K562 (cell line): Measurements from ENCODE around the gene CHRNB4. TPM values are rescaled to one million over a fixed set of nuclear protein-coding genes. Genes with fewer than 3 reads are reported as not detected.

Experiments used
- ATAC-seq: fragments of 200-7000 bp; cut with Tn5 transposase; 3 replicates; pipeline ENCODE4 v1.9.1; 2020; ENCODE audit warnings: moderate library complexity
- BruUV-seq: library from RNA; stranded (reverse); fragments of 400-500 nt; replicated peaks from 2 replicates; lab custom pipeline; 2021; lab: Mats Ljungman, UMichigan
- CTCF ChIA-PET: fragments of 300-600 bp; formaldehyde crosslinking; extraction: SDS; loops from one replicate; lab custom pipeline; 2021; ENCODE audit warnings: low intra/inter-chr PET ratio; lab: Yijun Ruan, JAX
- POLR2A ChIA-PET: fragments of 300-600, 350-650 bp; sonication (Branson Sonifier 250); formaldehyde crosslinking; extraction: SDS; loops from one replicate; lab custom pipeline; 2021; ENCODE audit warnings: antibody characterized with exemption, inconsistent platforms; lab: Yijun Ruan, JAX
- DNase-seq, 4 experiments: peaks; one replicate each; pipeline versions ENCODE4 v3.0.0 to v3.0.0-alpha.2; 2011 to 2018; ENCODE audit warnings: low spot score in 3 of 4, mixed read lengths in 3 of 4; ENCODE audit errors: extremely low read depth in 1 of 4
- FAIRE-seq: peaks from 2 replicates; lab custom pipeline; 2011; peaks lifted over from hg19 to GRCh38; lab: Jason Lieb, UNC
- H2AFZ ChIP-seq: 2 replicates; pipeline ENCODE4 v1.6.0; 2011; ENCODE audit warnings: low read depth, low read length, control low read depth, inconsistent platforms
- H3K27ac ChIP-seq: fragments of 200-600 bp; 3 replicates; pipeline ENCODE4 v1.8.0; 2011; ENCODE audit warnings: low read depth, mild to moderate bottlenecking, control low read depth, inconsistent platforms, low read length, moderate library complexity, mixed read lengths; ENCODE audit errors: extremely low read depth
- H3K27me3 ChIP-seq, 2 experiments: fragments of 300-600 bp in 1 of 2; 2 replicates in 1 of 2; 3 replicates in 1 of 2; pipeline versions ENCODE4 v1.6.0 to v1.8.0; 2011; ENCODE audit warnings: inconsistent platforms in 2 of 2, low read length in 2 of 2, mild to moderate bottlenecking in 1 of 2, mixed read lengths in 1 of 2, moderate library complexity in 1 of 2; ENCODE audit not compliant: control insufficient read depth in 2 of 2, insufficient read depth in 2 of 2
- H3K36me3 ChIP-seq: fragments of 300-600 bp; 3 replicates; pipeline ENCODE4 v1.8.0; 2011; ENCODE audit warnings: mild to moderate bottlenecking, low read length, inconsistent platforms; ENCODE audit not compliant: control insufficient read depth, insufficient read depth
- H3K4me1 ChIP-seq, 2 experiments: fragments of 200-600 bp in 1 of 2; replicated peaks in 1 of 2; 2 replicates in 1 of 2; 3 replicates in 1 of 2; pipeline versions ENCODE4 v1.5.1 to v1.8.0; 2011; ENCODE audit warnings: inconsistent platforms in 2 of 2, low read length in 2 of 2, mild to moderate bottlenecking in 1 of 2, mixed read lengths in 1 of 2, moderate library complexity in 1 of 2; ENCODE audit not compliant: control insufficient read depth in 2 of 2, insufficient read depth in 2 of 2
- H3K4me2 ChIP-seq: 2 replicates; pipeline ENCODE4 v1.6.1; 2011; ENCODE audit warnings: low read length, control low read depth, inconsistent platforms, mixed read lengths; ENCODE audit not compliant: insufficient read depth
- H3K4me3 ChIP-seq: fragments of 200-600 bp; sonication (generic), shearing (Covaris generic); 2 replicates; pipeline ENCODE4 v1.5.1; 2016; ENCODE audit warnings: control low read depth, inconsistent platforms
- H3K79me2 ChIP-seq: fragments of 200-600 bp; 3 replicates; pipeline ENCODE4 v1.8.0; 2011; ENCODE audit warnings: low read length, inconsistent platforms; ENCODE audit not compliant: control insufficient read depth, insufficient read depth
- H3K9ac ChIP-seq, 2 experiments: 2 replicates each; pipeline versions ENCODE4 v1.6.0 to v1.6.1; 2011; ENCODE audit warnings: low read depth in 2 of 2, low read length in 2 of 2, control low read depth in 1 of 2, inconsistent platforms in 1 of 2, mild to moderate bottlenecking in 1 of 2, mixed read lengths in 1 of 2; ENCODE audit not compliant: insufficient read depth in 1 of 2
- H3K9me1 ChIP-seq: one replicate; pipeline ENCODE4 v1.6.0; 2011; ENCODE audit warnings: inconsistent platforms, mild to moderate bottlenecking, low read length, moderate library complexity; ENCODE audit not compliant: control insufficient read depth, insufficient read depth
- H3K9me3 ChIP-seq: replicated peaks from 2 replicates; pipeline ENCODE4 v1.5.1; 2011; ENCODE audit warnings: low read depth, low read length, inconsistent platforms; ENCODE audit not compliant: control insufficient read depth, insufficient read depth
- H4K20me1 ChIP-seq: replicated peaks from 2 replicates; pipeline ENCODE4 v1.6.1; 2011; ENCODE audit warnings: low read length, inconsistent platforms, mixed read lengths; ENCODE audit not compliant: control insufficient read depth, insufficient read depth
- CBX2 ChIP-seq: fragments of 200-600 bp; sonication (generic); IDR thresholded peaks from one replicate; pipeline ENCODE4 v1.6.1; 2012; ENCODE audit warnings: mild to moderate bottlenecking, low read length, inconsistent platforms; ENCODE audit not compliant: insufficient read depth, poor library complexity, severe bottlenecking
- CREBBP ChIP-seq: IDR thresholded peaks from one replicate; pipeline ENCODE4 v1.6.1; 2012; ENCODE audit warnings: low read depth, mild to moderate bottlenecking, control low read depth, inconsistent platforms, low read length
- EZH2 ChIP-seq: IDR thresholded peaks from 2 replicates; pipeline ENCODE4 v1.6.1; 2012; ENCODE audit warnings: low read depth, mild to moderate bottlenecking, inconsistent platforms, low read length, borderline replicate concordance
- FOXA3 ChIP-seq, 2 experiments: fragments of 450-650 bp in 1 of 2; sonication (generic) in 1 of 2; formaldehyde crosslinking; IDR thresholded peaks in 1 of 2; conservative IDR thresholded peaks in 1 of 2; 2 replicates each; pipeline versions ENCODE4 v1.4.0 to v1.8.0; 2020 to 2022; ENCODE audit warnings: mild to moderate bottlenecking in 2 of 2, missing genetic modification reagents in 1 of 2
- NFXL1 ChIP-seq: fragments of 450-650 bp; formaldehyde crosslinking; IDR thresholded peaks from 2 replicates; pipeline ENCODE4 v1.4.0; 2021; ENCODE audit warnings: mild to moderate bottlenecking
- RB1 ChIP-seq: fragments of 450-650 bp; IDR thresholded peaks from 2 replicates; pipeline ENCODE4 v1.6.1; 2017; ENCODE audit warnings: low read depth, mild to moderate bottlenecking
- RBM14 ChIP-seq: fragments of 200-400 bp; formaldehyde crosslinking; IDR thresholded peaks from 2 replicates; pipeline ENCODE4 v1.6.1; 2018; ENCODE audit warnings: low read depth, mild to moderate bottlenecking, low read length, moderate library complexity, borderline replicate concordance; ENCODE audit not compliant: insufficient read depth
- SMARCC2 ChIP-seq: fragments of 450-650 bp; IDR thresholded peaks from 2 replicates; pipeline ENCODE4 v1.6.1; 2017; ENCODE audit warnings: antibody characterized with exemption, moderate library complexity, mild to moderate bottlenecking, low read depth
- SRSF9 ChIP-seq: fragments of 200-400 bp; formaldehyde crosslinking; IDR thresholded peaks from 2 replicates; pipeline ENCODE4 v1.6.1; 2017; ENCODE audit warnings: low read depth, low read length, borderline replicate concordance
- TBL1XR1 ChIP-seq, 2 experiments: IDR thresholded peaks; 2 replicates each; pipeline ENCODE4 v1.6.1; 2012; ENCODE audit warnings: improper control_type of control experiment in 2 of 2, low read length in 2 of 2, mild to moderate bottlenecking in 1 of 2
- USF2 ChIP-seq: sonication (generic); formaldehyde crosslinking; IDR thresholded peaks from 2 replicates; pipeline ENCODE4 v1.5.0; 2020; ENCODE audit warnings: missing genetic modification reagents
- ZBTB8A ChIP-seq: fragments of 450-650 bp; IDR thresholded peaks from 2 replicates; pipeline ENCODE4 v1.6.1; 2018; ENCODE audit warnings: mild to moderate bottlenecking, moderate library complexity; ENCODE audit not compliant: partially characterized antibody
- WGBS: fragments of 100-300 bp; shearing (Covaris generic); methylation state at CpG from one replicate; pipeline ENCODE4 v1.1.6; 2016; ENCODE audit warnings: low coverage, mixed read lengths; ENCODE audit not compliant: insufficient coverage; ENCODE audit errors: missing lambda C conversion rate; 5-methylcytosine and 5-hydroxymethylcytosine counted together
- in situ Hi-C: fragments of 300-500 bp; cut with MboI; formaldehyde crosslinking; loops from 4 replicates; pipeline ENCODE4 v1.15.0; 2018; ENCODE audit warnings: inconsistent platforms, mixed read lengths
- intact Hi-C: fragments of 100-400 bp; cut with micrococcal nuclease; formaldehyde crosslinking; loops from 2 replicates; pipeline ENCODE4 v1.14.2; 2022
- polyA plus RNA-seq, 8 experiments: library from polyadenylated mRNA; depleted of rRNA in 4 of 8; stranded (reverse) in 5 of 8; unstranded in 3 of 8; fragments of >200 nt; fragmentation: Nextera tagmentation in 2 of 8; fragmentation: Illumina TruSeq in 1 of 8; extraction: Ambion mirVana in 2 of 8; extraction: Trizol in 1 of 8; gene quantifications; 2 replicates each; pipeline versions ENCODE4 v1.2.1 to v1.2.3, GENCODE V29; 2011 to 2014; ENCODE audit warnings: inconsistent platforms in 1 of 8, missing spikeins in 1 of 8
- total RNA-seq, 7 experiments: library from RNA; depleted of rRNA in 6 of 7; stranded (reverse); fragments of >200 nt in 6 of 7; fragmentation: Illumina TruSeq in 2 of 7; extraction: Trizol in 2 of 7; gene quantifications; 2 replicates each; pipeline versions ENCODE4 v1.2.1 to v1.2.3, GENCODE V29; 2011 to 2021; ENCODE audit warnings: low replicate concordance in 1 of 7
- TF ChIP-seq, protein P1 (sequence below), 3 experiments: fragments of 200-800 bp in 1 of 3; fragments of 250-450 bp in 1 of 3; fragments of 450-650 bp in 1 of 3; sonication (Bioruptor Pico) in 1 of 3; sonication (Bioruptor generic) in 1 of 3; formaldehyde crosslinking in 1 of 3; IDR thresholded peaks; 2 replicates each; pipeline versions ENCODE4 v1.6.1 to v1.8.0; 2016 to 2022; ENCODE audit warnings: mild to moderate bottlenecking in 2 of 3, missing genetic modification characterization in 2 of 3, missing compliant biosample characterization in 1 of 3, moderate library complexity in 1 of 3
- TF ChIP-seq, protein P2 (sequence below): fragments of 450-650 bp; IDR thresholded peaks from 2 replicates; pipeline ENCODE4 v1.7.1; 2018; ENCODE audit warnings: mild to moderate bottlenecking, low read depth; ENCODE audit not compliant: partially characterized antibody

Gene CHRNB4
- total and polyA plus RNA-seq, 9 of the 15 experiments (the other 6 are each of a cell fraction or from before 2014, with no cell fraction given), result 0.08 to 0.18 TPM; not detected in 7

- TF ChIP-seq, protein P1, sequence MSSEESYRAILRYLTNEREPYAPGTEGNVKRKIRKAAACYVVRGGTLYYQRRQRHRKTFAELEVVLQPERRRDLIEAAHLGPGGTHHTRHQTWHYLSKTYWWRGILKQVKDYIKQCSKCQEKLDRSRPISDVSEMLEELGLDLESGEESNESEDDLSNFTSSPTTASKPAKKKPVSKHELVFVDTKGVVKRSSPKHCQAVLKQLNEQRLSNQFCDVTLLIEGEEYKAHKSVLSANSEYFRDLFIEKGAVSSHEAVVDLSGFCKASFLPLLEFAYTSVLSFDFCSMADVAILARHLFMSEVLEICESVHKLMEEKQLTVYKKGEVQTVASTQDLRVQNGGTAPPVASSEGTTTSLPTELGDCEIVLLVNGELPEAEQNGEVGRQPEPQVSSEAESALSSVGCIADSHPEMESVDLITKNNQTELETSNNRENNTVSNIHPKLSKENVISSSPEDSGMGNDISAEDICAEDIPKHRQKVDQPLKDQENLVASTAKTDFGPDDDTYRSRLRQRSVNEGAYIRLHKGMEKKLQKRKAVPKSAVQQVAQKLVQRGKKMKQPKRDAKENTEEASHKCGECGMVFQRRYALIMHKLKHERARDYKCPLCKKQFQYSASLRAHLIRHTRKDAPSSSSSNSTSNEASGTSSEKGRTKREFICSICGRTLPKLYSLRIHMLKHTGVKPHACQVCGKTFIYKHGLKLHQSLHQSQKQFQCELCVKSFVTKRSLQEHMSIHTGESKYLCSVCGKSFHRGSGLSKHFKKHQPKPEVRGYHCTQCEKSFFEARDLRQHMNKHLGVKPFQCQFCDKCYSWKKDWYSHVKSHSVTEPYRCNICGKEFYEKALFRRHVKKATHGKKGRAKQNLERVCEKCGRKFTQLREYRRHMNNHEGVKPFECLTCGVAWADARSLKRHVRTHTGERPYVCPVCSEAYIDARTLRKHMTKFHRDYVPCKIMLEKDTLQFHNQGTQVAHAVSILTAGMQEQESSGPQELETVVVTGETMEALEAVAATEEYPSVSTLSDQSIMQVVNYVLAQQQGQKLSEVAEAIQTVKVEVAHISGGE (CRISPR knock-in tag; IDR thresholded peaks at IDR 0.05), result no peak
- TF ChIP-seq CBX2 (no peak), RBM14 (no peak), TBL1XR1 (IDR thresholded peaks at IDR 0.05; ENCODE audit: low read length in 2 of 2) (no peak), CREBBP (no peak), SRSF9 (no peak), NFXL1 (CRISPR knock-in tag) (no peak)
These were observed 9.0 kb upstream of the CHRNB4 start (continued) for GRCh38 chr15:78650022-78650421.

DNA sequence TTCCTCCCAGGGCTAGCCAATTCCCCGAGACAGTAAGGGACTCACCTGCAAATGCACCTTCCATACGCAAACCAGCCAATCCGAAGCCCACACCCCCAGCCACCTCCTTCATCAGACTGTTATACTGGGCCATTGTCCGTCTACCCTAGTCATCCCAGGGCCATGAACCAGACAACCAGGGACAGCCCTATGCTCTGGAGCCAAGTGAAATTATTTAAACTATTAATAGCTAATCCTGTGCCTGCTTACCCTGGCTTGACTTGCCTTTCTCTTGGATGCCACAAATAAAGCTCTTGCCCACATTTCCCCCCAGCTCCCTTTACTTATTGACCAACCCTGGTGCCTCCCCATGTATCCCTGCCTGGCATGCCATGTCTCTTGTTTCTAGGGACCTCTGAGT, 4.0 kb upstream of the CHRNB4 start:
- H3K9ac ChIP-seq, result no peak overlapping the region
- peaks cover 3 to 12% of the 10 kb centered on the region in 2 experiments; a peak in 3 of 5 replicates for H3K4me1 ChIP-seq
- no peak overlapping the region for H2AFZ ChIP-seq
- no TSS peak for BruUV-seq
- H3K9me1 ChIP-seq, result no peaks in the 10 kb centered on the region
- ChIA-PET CTCF (no interaction called here), POLR2A (interaction anchor here (0.7 kb wide), 1 partner anchor 824 kb away, joined by 3 read pairs; no protein-coding TSS in a partner anchor)
- DNase-seq, result no peak
- ATAC-seq, result no peak
- no peaks in the 10 kb centered on the region for H3K9me3 ChIP-seq
- H3K4me3 ChIP-seq, result no peak overlapping the region
- no peak overlapping the region for H3K27ac ChIP-seq
- H3K27me3 ChIP-seq, result peaks cover 16 to 41% of the 10 kb centered on the region in 2 experiments; a peak in 4 of 5 replicates
- no peak overlapping the region for H3K4me2 ChIP-seq
- no peaks in the 10 kb centered on the region for H4K20me1 ChIP-seq
- intact Hi-C loops (no loop called here), in situ Hi-C loops (no loop called here)
- H3K36me3 ChIP-seq, result no peaks in the 10 kb centered on the region
- no peak for FAIRE-seq
- 0% methylated on average over 4 of the region's 4 CpGs for WGBS
- no peaks in the 10 kb centered on the region for H3K79me2 ChIP-seq
- no peak for TF ChIP-seq EZH2
- TF ChIP-seq SMARCC2, result no peak
- TF ChIP-seq, protein P2, sequence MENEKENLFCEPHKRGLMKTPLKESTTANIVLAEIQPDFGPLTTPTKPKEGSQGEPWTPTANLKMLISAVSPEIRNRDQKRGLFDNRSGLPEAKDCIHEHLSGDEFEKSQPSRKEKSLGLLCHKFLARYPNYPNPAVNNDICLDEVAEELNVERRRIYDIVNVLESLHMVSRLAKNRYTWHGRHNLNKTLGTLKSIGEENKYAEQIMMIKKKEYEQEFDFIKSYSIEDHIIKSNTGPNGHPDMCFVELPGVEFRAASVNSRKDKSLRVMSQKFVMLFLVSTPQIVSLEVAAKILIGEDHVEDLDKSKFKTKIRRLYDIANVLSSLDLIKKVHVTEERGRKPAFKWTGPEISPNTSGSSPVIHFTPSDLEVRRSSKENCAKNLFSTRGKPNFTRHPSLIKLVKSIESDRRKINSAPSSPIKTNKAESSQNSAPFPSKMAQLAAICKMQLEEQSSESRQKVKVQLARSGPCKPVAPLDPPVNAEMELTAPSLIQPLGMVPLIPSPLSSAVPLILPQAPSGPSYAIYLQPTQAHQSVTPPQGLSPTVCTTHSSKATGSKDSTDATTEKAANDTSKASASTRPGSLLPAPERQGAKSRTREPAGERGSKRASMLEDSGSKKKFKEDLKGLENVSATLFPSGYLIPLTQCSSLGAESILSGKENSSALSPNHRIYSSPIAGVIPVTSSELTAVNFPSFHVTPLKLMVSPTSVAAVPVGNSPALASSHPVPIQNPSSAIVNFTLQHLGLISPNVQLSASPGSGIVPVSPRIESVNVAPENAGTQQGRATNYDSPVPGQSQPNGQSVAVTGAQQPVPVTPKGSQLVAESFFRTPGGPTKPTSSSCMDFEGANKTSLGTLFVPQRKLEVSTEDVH, result no peak
- no peak for TF ChIP-seq RB1
- no peak for TF ChIP-seq USF2 (CRISPR knock-in tag)
- no peak for TF ChIP-seq FOXA3 (CRISPR knock-in tag; conservative IDR thresholded peaks at IDR 0.05 in 1 of 2, IDR thresholded peaks at IDR 0.05 in 1 of 2)
- no peak for TF ChIP-seq ZBTB8A
